ENCODE results near the gene GJB6. TPM values are rescaled to one million over a fixed set of nuclear protein-coding genes. Genes with fewer than 3 reads are reported as not detected.
A peak's percentile ranks its signal among the peaks of the same experiment; 100 is the strongest.

GJB6 gene
- total and polyA plus RNA-seq, 2 donors, result 2.8 to 5.9 TPM

- no peak overlapping the region for H3K4me3 ChIP-seq (ENCODE audit: low read depth, low read length)
- H3K36me3 ChIP-seq (ENCODE audit: insufficient read depth), result no peaks in the 10 kb centered on the region
- no peak overlapping the region for H3K27ac ChIP-seq (ENCODE audit: low read depth)
- WGBS, result 74% methylated on average over 11 of the region's 11 CpGs
- no peak for DNase-seq (ENCODE audit: extremely low spot score)
- no peaks in the 10 kb centered on the region for H3K4me1 ChIP-seq (ENCODE audit: insufficient read depth)
Observed at GRCh38 chr13:20206065-20206697, 25.9 kb downstream of the GJB6 start.

GRCh38 chr13:20198781-20199180 lies 33.3 kb downstream of the GJB6 start:
- Histone ChIP-seq H3K27ac (ENCODE audit: low read depth) (no peak overlapping the region), H3K4me1 (ENCODE audit: insufficient read depth) (no peaks in the 10 kb centered on the region), H3K36me3 (ENCODE audit: insufficient read depth) (no peaks in the 10 kb centered on the region), H3K4me3 (ENCODE audit: low read depth, low read length) (no peak overlapping the region)
- 79% methylated on average over 1 of the region's 1 CpG for WGBS
- no peak for DNase-seq (ENCODE audit: extremely low spot score)

- H3K27ac ChIP-seq (ENCODE audit: low read depth), result no peak overlapping the region
- no peak for DNase-seq (ENCODE audit: extremely low spot score)
- H3K4me3 ChIP-seq (ENCODE audit: low read depth, low read length), result no peak overlapping the region
- H3K36me3 ChIP-seq (ENCODE audit: insufficient read depth), result no peaks in the 10 kb centered on the region
- H3K4me1 ChIP-seq (ENCODE audit: insufficient read depth), result peaks cover 4% of the 10 kb centered on the region
- 10% methylated on average over 5 of the region's 5 CpGs for WGBS
Observed at GRCh38 chr13:20197361-20197834, 34.7 kb downstream of the GJB6 start.

GRCh38 chr13:20195801-20196200 lies 36.3 kb downstream of the GJB6 start:
- 69% methylated on average over 8 of the region's 8 CpGs for WGBS
- no peak overlapping the region for H3K4me3 ChIP-seq (ENCODE audit: low read depth, low read length)
- peaks cover 4% of the 10 kb centered on the region for H3K4me1 ChIP-seq (ENCODE audit: insufficient read depth)
- DNase-seq (ENCODE audit: extremely low spot score), result no peak
- H3K27ac ChIP-seq (ENCODE audit: low read depth), result no peak overlapping the region
- H3K36me3 ChIP-seq (ENCODE audit: insufficient read depth), result no peaks in the 10 kb centered on the region

GRCh38 chr13:20193907-20194631 lies 38.0 kb downstream of the GJB6 start:
- H3K36me3 ChIP-seq (ENCODE audit: insufficient read depth), result no peaks in the 10 kb centered on the region
- H3K27ac ChIP-seq (ENCODE audit: low read depth), result no peak overlapping the region
- H3K4me3 ChIP-seq (ENCODE audit: low read depth, low read length), result no peak overlapping the region
- no peak for DNase-seq (ENCODE audit: extremely low spot score)
- peaks cover 4% of the 10 kb centered on the region for H3K4me1 ChIP-seq (ENCODE audit: insufficient read depth)
- 9% methylated on average over 27 of the region's 27 CpGs for WGBS

GRCh38 chr13:20193162-20193906 lies 38.8 kb downstream of the GJB6 start:
- no peaks in the 10 kb centered on the region for H3K36me3 ChIP-seq (ENCODE audit: insufficient read depth)
- H3K27ac ChIP-seq (ENCODE audit: low read depth), result no peak overlapping the region
- no peak for DNase-seq (ENCODE audit: extremely low spot score)
- H3K4me3 ChIP-seq (ENCODE audit: low read depth, low read length), result peak overlapping the region; percentile 50
- 2% methylated on average over 53 of the region's 53 CpGs for WGBS
- peaks cover 4% of the 10 kb centered on the region for H3K4me1 ChIP-seq (ENCODE audit: insufficient read depth)

- DNase-seq (ENCODE audit: extremely low spot score), result no peak
- Histone ChIP-seq H3K4me3 (ENCODE audit: low read depth, low read length) (peak within 1 kb of the TSS; percentile 50), H3K4me1 (ENCODE audit: insufficient read depth) (peaks cover 4% of the 10 kb centered on the region), H3K27ac (ENCODE audit: low read depth) (no peak within 1 kb of the TSS), H3K36me3 (ENCODE audit: insufficient read depth) (no peaks in the 10 kb centered on the region)
- WGBS, result under 1% methylated on average over 39 of the region's 39 CpGs
Observed at GRCh38 chr13:20192836-20193161, 39.3 kb downstream of the GJB6 start, which contains the start of gene GJB2. Gene GJB2, minus strand, starts transcription at chr13:20192938. Its CDS starts 3,357 bp downstream, at chr13:20189581.

GRCh38 chr13:20192158-20192835 lies 39.8 kb downstream of the GJB6 start:
- H3K27ac ChIP-seq (ENCODE audit: low read depth), result no peak overlapping the region
- H3K4me1 ChIP-seq (ENCODE audit: insufficient read depth), result peaks cover 4% of the 10 kb centered on the region
- WGBS, result 2% methylated on average over 73 of the region's 73 CpGs
- no peak for DNase-seq (ENCODE audit: extremely low spot score)
- H3K4me3 ChIP-seq (ENCODE audit: low read depth, low read length), result peak overlapping the region; percentile 50
- no peaks in the 10 kb centered on the region for H3K36me3 ChIP-seq (ENCODE audit: insufficient read depth)

GRCh38 chr13:20191311-20192157 lies 40.6 kb downstream of the GJB6 start:
- 50% methylated on average over 24 of the region's 24 CpGs for WGBS
- no peak for DNase-seq (ENCODE audit: extremely low spot score)
- H3K4me1 ChIP-seq (ENCODE audit: insufficient read depth), result peaks cover 4% of the 10 kb centered on the region
- H3K36me3 ChIP-seq (ENCODE audit: insufficient read depth), result no peaks in the 10 kb centered on the region
- peak overlapping the region; percentile 50 for H3K4me3 ChIP-seq (ENCODE audit: low read depth, low read length)
- H3K27ac ChIP-seq (ENCODE audit: low read depth), result no peak overlapping the region

- Histone ChIP-seq H3K36me3 (ENCODE audit: insufficient read depth) (no peaks in the 10 kb centered on the region), H3K4me3 (ENCODE audit: low read depth, low read length) (no peak overlapping the region), H3K4me1 (ENCODE audit: insufficient read depth) (peaks cover 4% of the 10 kb centered on the region), H3K27ac (ENCODE audit: low read depth) (no peak overlapping the region)
- no peak for DNase-seq (ENCODE audit: extremely low spot score)
- WGBS, result 88% methylated on average over 16 of the region's 16 CpGs
Observed at GRCh38 chr13:20190481-20191310, 41.4 kb downstream of the GJB6 start.

GRCh38 chr13:20190076-20190475 lies 42.0 kb downstream of the GJB6 start:
- 77% methylated on average over 5 of the region's 5 CpGs for WGBS
- Histone ChIP-seq H3K27ac (ENCODE audit: low read depth) (no peak overlapping the region), H3K4me1 (ENCODE audit: insufficient read depth) (peaks cover 4% of the 10 kb centered on the region), H3K4me3 (ENCODE audit: low read depth, low read length) (no peak overlapping the region), H3K36me3 (ENCODE audit: insufficient read depth) (no peaks in the 10 kb centered on the region)
- DNase-seq (ENCODE audit: extremely low spot score), result no peak

Measured in urinary bladder (tissue), 4 donors.